HL-60/S4 (cell line): ENCODE data around the gene INPP5A.

Experiments
- in situ Hi-C: fragments of 300-500 bp; cut with MboI; formaldehyde crosslinking; loops from 2 replicates; pipeline ENCODE4 v1.14.3; 2022; ENCODE audit warnings: low sequenced_read_pairs

INPP5A gene

DNA sequence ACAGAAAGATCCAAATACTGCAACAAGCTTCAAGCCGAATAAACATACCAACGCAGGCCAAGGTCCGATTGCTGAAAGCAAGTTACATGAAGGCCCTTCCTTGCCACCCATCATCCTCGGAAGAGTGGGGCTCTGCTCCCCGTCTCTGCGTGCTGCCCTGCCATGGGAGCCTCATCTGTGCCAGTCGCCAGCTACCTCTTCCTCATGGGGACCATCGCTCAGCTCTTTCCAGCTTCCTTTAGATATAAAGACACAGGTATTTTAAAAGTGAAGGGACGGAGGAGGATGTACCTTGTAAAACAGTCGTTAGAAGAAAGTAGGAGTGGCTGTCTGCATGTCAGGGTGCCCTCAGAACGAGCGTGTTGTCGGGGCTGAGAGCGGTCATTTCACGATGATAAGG is 114.9 kb downstream of the INPP5A start:
- in situ Hi-C loops, result loop anchor here (25.0 kb wide), 1 partner anchor 440 kb away; no protein-coding TSS in a partner anchor

DNA sequence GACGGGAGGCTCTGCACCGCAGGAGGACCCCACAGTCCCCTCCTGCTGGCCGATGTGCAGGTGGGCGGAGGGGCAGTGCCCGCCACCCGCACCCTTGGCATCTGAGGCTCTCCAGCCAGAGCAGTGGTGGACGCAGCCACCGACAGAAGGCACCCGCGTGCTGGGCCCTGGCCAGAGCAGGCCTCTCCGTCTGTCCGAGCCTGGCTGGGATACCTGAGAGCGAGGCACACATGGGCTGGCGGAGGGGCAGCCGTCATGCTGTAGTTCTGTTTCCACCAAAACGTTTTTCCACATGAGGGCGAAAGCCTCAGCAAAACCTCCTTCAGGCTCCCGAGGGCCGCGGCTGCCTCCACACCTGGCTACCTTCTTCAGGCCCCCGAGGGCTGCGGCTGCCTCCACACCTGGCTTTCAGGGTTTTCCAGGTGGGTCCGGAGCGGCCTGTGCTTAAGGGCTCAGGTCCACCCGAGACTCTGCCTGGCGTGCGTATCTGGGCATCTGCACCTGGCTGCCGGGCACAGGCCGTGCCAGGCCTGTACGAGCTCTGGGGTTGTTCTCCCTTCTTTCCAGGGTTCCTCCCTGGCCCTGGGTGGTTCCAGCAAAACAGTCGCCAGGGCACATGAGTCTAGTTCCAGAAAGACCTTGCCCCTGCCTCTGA is 115.5 kb downstream of the INPP5A start:
- in situ Hi-C loops, result loop anchor here (25.0 kb wide), 1 partner anchor 441 kb away; no protein-coding TSS in a partner anchor

DNA sequence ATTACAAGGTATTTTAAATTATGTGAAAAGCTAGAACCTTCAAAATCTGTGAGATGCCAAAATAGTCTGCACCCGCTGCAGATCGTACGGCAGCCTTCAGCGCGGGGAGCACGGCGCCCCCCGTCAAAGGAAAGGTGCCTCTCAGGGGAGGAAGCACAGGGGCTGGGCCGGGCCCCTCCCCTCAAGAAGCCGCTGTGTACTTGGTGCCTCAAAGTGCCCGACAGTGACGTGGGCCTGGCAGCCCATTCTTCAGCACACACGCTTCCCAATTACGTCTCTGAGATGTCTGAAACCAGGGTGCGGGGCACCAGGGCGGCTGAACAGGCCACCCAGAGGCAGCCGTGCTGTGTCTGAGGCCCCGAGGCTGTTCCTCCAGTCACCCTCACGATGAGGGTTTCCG is 116.1 kb downstream of the INPP5A start:
- in situ Hi-C loops, result loop anchor here (25.0 kb wide), 1 partner anchor 441 kb away; no protein-coding TSS in a partner anchor

- in situ Hi-C loops, result loop anchor here (25.0 kb wide), 1 partner anchor 442 kb away; no protein-coding TSS in a partner anchor
Observed at GRCh38 chr10:132654121-132654571, 116.6 kb downstream of the INPP5A start.

DNA sequence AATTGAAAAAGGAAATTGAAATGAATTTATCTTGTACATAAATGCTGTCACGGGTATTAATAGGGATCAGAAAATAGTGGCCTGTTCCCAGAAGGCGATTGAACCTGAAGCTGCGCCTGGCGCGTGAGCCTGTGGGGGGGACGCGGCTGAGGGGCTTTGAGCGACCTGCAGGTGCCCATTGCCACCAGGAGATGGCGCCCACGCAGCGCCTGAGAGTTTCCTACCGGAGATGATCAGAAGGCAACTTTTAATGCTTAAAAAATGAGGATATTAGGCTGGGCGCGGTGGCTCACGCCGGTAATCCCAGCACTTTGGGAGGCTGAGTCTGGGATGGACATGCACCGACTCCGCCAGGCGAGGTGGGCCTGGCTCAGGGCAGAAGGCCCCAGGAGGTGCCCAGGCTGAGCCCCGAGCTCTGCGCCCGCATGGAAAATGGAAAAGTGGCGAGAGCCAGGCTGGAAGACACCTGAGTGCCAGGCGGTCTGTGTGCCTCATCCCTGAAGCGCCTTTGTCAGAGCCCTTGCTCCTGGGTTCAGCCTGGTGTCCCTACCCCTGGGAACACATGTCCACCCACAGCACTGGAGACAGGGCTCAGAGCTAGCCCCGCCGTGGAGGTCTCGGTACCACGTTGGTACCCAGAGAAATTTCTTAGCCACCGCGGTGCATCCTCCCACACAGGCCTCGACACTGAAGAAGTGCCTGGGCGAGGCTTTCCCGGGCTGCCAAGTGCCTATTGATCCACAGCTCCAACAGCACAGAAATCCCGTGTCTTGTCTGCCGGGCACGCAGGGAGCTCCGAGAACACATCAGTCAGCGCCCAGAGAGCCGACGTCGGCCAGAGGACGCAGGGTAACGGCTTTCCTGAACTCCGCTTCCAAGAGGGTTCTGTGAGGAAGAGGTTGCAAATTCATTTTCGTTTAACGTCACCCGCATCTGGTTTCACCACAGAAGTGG is 117.4 kb downstream of the INPP5A start:
- in situ Hi-C loops, result loop anchor here (25.0 kb wide), 1 partner anchor 443 kb away; no protein-coding TSS in a partner anchor

DNA sequence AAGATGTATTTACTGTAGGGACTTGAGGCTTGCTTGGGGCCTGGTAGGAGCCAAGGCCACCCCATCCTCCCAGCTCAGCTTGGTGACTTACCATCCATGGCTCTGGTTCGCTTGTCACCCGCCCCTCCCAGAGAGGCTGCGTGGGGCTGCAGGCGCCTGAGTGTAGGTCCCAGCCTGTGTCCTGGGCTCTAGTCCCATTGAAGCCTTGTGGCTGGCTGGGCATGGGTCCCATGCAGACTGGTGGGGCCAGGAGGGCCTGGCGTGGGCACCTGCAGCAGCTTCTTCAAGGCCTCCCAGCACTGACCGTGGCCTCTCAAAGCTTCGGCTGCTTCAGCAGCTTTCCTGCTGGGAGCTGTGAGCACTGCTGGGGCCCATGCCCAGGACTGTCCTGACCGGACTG is 118.1 kb downstream of the INPP5A start:
- in situ Hi-C loops, result loop anchor here (25.0 kb wide), 1 partner anchor 443 kb away; no protein-coding TSS in a partner anchor

GRCh38 chr10:132656283-132657126 is 118.9 kb downstream of the INPP5A start:
- in situ Hi-C loops, result loop anchor here (25.0 kb wide), 1 partner anchor 444 kb away; no protein-coding TSS in a partner anchor

GRCh38 chr10:132657127-132657706 is 119.6 kb downstream of the INPP5A start:
- in situ Hi-C loops, result loop anchor here (25.0 kb wide), 1 partner anchor 445 kb away; no protein-coding TSS in a partner anchor

GRCh38 chr10:132657748-132658147 is 120.2 kb downstream of the INPP5A start:
- in situ Hi-C loops, result loop anchor here (25.0 kb wide), 1 partner anchor 445 kb away; no protein-coding TSS in a partner anchor

DNA sequence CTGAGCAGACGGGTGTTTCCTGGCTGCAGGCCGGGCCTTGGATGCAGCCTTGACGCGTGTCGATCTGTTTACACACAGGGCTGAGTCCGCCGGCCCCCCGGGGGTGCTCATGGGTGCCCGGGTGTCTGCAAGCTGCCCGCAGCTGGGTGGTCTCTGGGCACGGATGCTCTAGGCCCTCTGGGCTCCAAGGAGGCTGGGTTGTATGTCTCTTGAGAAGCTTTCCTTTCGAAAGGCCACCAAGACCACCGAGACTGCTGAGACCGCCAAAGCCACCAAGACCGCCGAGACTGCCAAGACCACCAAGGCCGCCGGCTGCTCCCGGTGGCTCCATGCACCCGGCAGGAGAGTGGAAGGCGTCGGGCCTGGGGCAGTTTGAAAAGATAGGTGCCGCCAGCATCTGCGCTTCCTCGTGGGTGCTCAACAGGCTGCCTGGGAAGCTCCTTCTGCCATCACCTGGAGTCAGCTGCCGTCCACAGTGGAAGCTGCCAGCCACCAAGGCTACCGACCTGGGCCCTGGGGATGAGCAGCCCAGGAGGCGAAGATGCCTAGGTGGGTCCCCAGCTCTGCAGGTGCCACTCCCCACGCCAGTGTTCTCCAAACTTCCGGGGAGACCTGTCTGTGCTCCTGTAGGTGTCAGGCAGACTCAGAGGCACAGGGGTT is 121.1 kb downstream of the INPP5A start:
- in situ Hi-C loops, result loop anchor here (25.0 kb wide), 1 partner anchor 446 kb away; no protein-coding TSS in a partner anchor

DNA sequence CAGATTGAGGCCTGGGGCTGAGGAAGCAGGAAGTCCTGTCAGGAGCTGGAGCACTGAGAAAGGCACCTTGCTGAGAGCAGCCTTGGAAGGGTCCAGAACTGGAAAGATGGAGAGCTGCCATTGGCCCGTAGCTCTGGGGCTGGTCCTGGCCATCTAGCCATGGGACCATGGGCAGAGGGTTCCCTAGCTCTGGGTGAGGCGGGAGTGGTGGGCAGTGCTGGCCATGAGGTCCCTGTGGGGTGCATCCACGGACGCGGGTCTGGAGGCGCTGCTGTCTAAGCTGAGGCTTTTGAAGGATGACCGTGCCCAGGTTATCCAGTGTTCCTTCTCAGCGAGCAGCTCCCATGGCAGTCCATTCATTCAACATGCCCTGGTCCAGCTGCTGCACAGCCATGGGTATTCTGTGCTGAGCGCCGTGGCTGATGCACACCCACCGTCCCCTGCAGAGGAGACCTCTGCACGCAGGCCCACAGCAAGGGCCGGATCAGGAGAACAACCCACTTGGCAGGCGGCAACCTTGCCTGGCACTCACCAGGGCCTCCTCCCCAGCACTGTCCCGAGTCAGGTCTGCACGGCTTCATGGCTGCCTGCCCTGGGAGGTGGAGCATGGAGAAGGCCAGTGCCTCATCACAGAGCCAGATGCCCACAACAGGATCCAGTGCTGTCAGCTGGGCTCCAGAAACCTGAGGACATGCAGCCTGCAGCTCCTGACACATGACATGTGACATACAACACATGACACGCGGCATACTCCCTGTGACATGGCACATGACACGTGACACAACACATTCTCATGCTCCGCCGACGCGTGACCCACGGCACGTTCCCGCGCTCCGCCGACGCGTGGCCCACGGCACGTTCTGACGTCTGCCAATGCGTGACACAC is 121.9 kb downstream of the INPP5A start:
- in situ Hi-C loops, result loop anchor here (25.0 kb wide), 1 partner anchor 447 kb away; no protein-coding TSS in a partner anchor

DNA sequence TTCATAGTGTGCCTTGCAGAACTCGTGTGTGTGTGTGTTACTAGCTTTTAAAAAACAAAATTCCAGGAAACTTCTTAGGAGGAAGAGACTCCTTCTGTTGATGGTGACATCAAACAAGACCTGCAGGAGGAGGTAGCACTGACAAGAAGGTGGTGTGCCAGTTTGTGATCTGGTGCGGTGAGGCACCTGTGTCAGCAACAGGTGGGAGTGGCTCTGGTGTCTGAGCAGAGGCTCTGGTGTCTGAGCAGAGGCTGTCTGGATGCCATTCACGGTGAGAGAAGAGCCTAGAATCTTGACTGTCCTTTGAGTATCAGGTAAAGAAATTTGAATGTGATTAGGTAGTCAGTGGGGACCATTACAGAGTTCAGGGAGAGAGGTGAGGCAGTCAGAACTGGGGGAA is 122.8 kb downstream of the INPP5A start:
- in situ Hi-C loops, result loop anchor here (25.0 kb wide), 1 partner anchor 448 kb away; no protein-coding TSS in a partner anchor

DNA sequence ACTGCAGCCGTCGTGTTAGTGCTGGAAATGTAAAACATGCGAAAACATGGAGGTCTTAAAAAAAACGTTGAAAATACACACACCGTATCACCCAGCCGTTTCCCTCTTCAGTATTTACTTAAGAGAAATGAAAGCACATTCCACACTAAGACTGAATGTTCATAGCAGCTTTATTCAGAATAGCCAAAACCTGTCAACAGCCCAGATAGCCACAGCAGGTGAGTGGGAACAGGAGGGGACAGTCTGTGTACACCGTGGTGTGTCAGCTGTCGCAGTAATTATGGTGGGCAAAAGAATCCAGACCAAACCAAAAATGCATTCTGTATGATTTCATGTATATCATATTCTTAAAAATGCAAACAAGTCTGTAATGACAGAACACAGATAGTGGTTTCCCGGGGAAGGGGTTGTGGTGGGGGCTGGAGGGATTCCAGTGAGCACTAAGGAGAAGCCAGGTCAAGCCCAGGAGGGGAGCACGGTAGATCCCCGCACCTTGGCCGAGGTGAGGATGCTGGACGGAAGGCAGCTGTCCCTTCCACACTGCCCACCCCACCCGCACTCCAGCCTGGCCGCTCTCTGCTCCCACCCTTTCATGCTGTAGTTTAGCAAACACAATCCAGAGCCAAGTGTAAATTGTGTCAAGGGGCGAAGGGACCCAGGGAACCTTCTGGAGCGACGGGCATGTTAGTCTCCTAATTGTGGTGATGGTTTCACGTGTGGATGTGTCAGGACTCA is 124.8 kb downstream of the INPP5A start:
- in situ Hi-C loops, result loop anchor here (25.0 kb wide), 1 partner anchor 450 kb away; no protein-coding TSS in a partner anchor

GRCh38 chr10:132663666-132664365 is 126.2 kb downstream of the INPP5A start:
- in situ Hi-C loops, result loop anchor here (25.0 kb wide), 1 partner anchor 452 kb away; no protein-coding TSS in a partner anchor

DNA sequence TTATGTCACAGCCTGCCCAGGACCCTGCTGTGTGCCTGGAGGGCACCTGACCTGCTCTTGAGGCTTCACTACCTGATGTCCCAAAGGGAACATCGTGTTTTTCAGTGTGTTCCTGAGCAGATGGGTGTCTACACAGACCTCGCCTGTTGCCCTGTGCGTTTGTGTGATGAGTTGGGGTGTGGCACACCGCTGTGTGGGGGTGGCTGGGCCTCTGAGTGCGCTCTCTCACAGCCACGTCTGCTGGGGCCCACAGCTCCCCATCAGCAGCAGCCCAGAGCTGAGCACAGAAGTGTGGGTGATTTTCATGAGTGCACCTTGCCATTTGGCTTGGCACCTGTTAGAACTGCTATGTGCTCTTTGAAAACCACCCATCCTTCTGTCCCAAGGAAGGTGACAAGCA is 126.8 kb downstream of the INPP5A start:
- in situ Hi-C loops, result loop anchor here (25.0 kb wide), 1 partner anchor 452 kb away; no protein-coding TSS in a partner anchor

DNA sequence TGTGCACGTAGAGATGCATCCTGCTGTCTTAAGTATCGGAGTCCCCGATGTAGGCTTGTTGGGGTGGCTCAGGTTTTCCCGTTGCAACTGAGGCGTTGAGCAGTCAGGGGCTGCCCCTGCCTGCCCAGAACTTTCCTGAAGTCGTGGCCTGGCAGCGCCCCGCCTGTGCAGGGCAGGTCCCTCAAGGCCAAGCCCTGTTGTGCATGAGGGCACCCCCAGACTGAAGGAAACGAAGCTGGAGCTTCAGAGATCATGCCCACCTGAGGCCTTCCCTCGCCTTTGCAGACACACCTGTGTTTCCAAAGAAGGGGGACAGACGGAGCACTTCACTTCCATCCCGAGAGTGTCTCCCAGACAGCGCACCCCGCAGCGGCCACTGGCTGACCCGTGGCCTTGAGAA is 127.3 kb downstream of the INPP5A start:
- in situ Hi-C loops, result loop anchor here (25.0 kb wide), 1 partner anchor 453 kb away; no protein-coding TSS in a partner anchor
